M059J (cell line): ENCODE measurements around the gene NFYA. TPM values are rescaled to one million over a fixed set of nuclear protein-coding genes. Genes with fewer than 3 reads are reported as not detected.
"Not testable (repeated sequence)": the region's sequence is repeated elsewhere in the genome, so short reads cannot be mapped to it uniquely, and the experiment has no call there.

ENCODE experiments used
- DNase-seq: peaks from one replicate; pipeline ENCODE4 v3.0.0-alpha.2; 2012; ENCODE audit warnings: low read depth
- total RNA-seq: library from RNA; depleted of rRNA; stranded (reverse); fragments of >200 nt; shearing (Covaris generic); gene quantifications from 2 replicates; pipeline ENCODE4 v1.2.3, GENCODE V29; 2014; rRNA removed

The NFYA gene
- total RNA-seq, 1 experiment from 2014 or later, result 19.2 TPM

- not testable (repeated sequence) for DNase-seq
These were observed 42.3 kb downstream of the NFYA start for GRCh38 chr6:41115027-41115426.

- DNase-seq, result no peak
These were observed 46.7 kb downstream of the NFYA start for GRCh38 chr6:41119508-41119907.

GRCh38 chr6:41120058-41120457 is 47.3 kb downstream of the NFYA start:
- DNase-seq, result no peak

GRCh38 chr6:41122373-41122772 is 49.6 kb downstream of the NFYA start:
- peak; percentile 3 for DNase-seq

- no peak for DNase-seq
These were observed 50.1 kb downstream of the NFYA start for GRCh38 chr6:41122918-41123317.

- DNase-seq, result no peak
These were observed 52.5 kb downstream of the NFYA start for GRCh38 chr6:41125282-41125681.

GRCh38 chr6:41132254-41132653 is 59.5 kb downstream of the NFYA start:
- DNase-seq, result no peak

GRCh38 chr6:41135062-41135832 is 62.5 kb downstream of the NFYA start:
- DNase-seq, result no peak

GRCh38 chr6:41136911-41137310 is 64.1 kb downstream of the NFYA start:
- no peak for DNase-seq

GRCh38 chr6:41147917-41148316 is 75.1 kb downstream of the NFYA start:
- no peak for DNase-seq

Other genes starting within 250 kb of the NFYA start
- 0.02 and 0.20 TPM in 2 replicates for gene UNC5CL, start 33.8 kb upstream of the NFYA start, total RNA-seq
- not detected in 2 replicates for gene TSPO2, start 30.5 kb upstream of the NFYA start, total RNA-seq
- gene APOBEC2, start 19.8 kb upstream of the NFYA start, total RNA-seq, result not detected in 2 replicates
- gene OARD1, start 618 bp upstream of the NFYA start, total RNA-seq, result 17.7 and 23.0 TPM in 2 replicates
- not detected in 2 replicates for gene TREML1, start 81.4 kb downstream of the NFYA start, total RNA-seq
- not detected in 2 replicates for gene TREM2, start 90.1 kb downstream of the NFYA start, total RNA-seq
- gene TREML2, start 128.2 kb downstream of the NFYA start, total RNA-seq, result not detected in 2 replicates
- not detected in 2 replicates for gene TREML4, start 155.4 kb downstream of the NFYA start, total RNA-seq
- not detected in 2 replicates for gene TREM1, start 213.7 kb downstream of the NFYA start, total RNA-seq